Activated naive CD4-positive, alpha-beta T cell treated with anti-CD3 and anti-CD28 coated beads, Interleukin-2, amount 10 ng/mL, durations not matched to agents 7 days and 5 days (primary cell): ENCODE measurements around the gene SPEG.

Experiments used
- CTCF ChIA-PET: fragments of 350-600 bp; sonication (Branson Sonifier 250); formaldehyde crosslinking; loops from one replicate; lab custom pipeline; 2021; ENCODE audit warnings: antibody characterized with exemption; lab: Charles Lee
- DNase-seq: peaks from one replicate; pipeline ENCODE4 v3.0.0-alpha.2; 2020
- H3K27ac Mint-ChIP-seq: one replicate; pipeline ENCODE4 v1.8.0; 2021; ENCODE audit warnings: mild to moderate bottlenecking, moderate library complexity, mixed read lengths
- H3K27me3 Mint-ChIP-seq: one replicate; pipeline ENCODE4 v1.8.0; 2021; ENCODE audit warnings: mild to moderate bottlenecking, mixed read lengths
- H3K36me3 Mint-ChIP-seq: one replicate; pipeline ENCODE4 v1.8.0; 2021; ENCODE audit warnings: mixed read lengths
- H3K4me1 Mint-ChIP-seq: one replicate; pipeline ENCODE4 v1.8.0; 2021; ENCODE audit warnings: mixed read lengths
- H3K4me3 Mint-ChIP-seq: one replicate; pipeline ENCODE4 v1.8.0; 2021; ENCODE audit warnings: mild to moderate bottlenecking, moderate library complexity, mixed read lengths
- H3K9me3 Mint-ChIP-seq: one replicate; pipeline ENCODE4 v1.8.0; 2021; ENCODE audit warnings: mixed read lengths

SPEG gene

GRCh38 chr2:219483451-219484342 is 49.1 kb downstream of the SPEG start:
- Mint-ChIP-seq H3K9me3 (no peaks in the 10 kb centered on the region), H3K4me3 (no peak overlapping the region), H3K27me3 (peaks cover 89% of the 10 kb centered on the region), H3K4me1 (peaks cover 2% of the 10 kb centered on the region), H3K36me3 (no peaks in the 10 kb centered on the region), H3K27ac (no peak overlapping the region)
- DNase-seq, result no peak
- CTCF ChIA-PET, result interaction anchor here (0.8 to 3.1 kb wide), 3 partner anchors 12 to 46 kb away, joined by 3 to 17 read pairs (median 11); a partner anchor contains a TSS

DNA sequence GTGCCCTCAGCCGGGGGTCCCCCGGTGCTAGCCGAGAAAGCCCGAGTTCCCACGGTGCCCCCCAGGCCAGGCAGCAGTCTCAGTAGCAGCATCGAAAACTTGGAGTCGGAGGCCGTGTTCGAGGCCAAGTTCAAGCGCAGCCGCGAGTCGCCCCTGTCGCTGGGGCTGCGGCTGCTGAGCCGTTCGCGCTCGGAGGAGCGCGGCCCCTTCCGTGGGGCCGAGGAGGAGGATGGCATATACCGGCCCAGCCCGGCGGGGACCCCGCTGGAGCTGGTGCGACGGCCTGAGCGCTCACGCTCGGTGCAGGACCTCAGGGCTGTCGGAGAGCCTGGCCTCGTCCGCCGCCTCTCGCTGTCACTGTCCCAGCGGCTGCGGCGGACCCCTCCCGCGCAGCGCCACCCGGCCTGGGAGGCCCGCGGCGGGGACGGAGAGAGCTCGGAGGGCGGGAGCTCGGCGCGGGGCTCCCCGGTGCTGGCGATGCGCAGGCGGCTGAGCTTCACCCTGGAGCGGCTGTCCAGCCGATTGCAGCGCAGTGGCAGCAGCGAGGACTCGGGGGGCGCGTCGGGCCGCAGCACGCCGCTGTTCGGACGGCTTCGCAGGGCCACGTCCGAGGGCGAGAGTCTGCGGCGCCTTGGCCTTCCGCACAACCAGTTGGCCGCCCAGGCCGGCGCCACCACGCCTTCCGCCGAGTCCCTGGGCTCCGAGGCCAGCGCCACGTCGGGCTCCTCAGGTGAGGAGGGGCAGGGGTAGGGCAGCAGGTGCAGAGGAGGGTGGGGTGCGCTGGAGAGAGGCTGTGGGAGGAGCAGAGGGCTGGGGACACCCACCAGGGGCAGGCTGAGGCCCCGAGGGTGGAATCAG is 49.9 kb downstream of the SPEG start:
- no peak overlapping the region for H3K4me3 Mint-ChIP-seq
- no peak overlapping the region for H3K27ac Mint-ChIP-seq
- H3K4me1 Mint-ChIP-seq, result peaks cover 2% of the 10 kb centered on the region
- no peaks in the 10 kb centered on the region for H3K36me3 Mint-ChIP-seq
- no peak for DNase-seq
- H3K27me3 Mint-ChIP-seq, result peaks cover 87% of the 10 kb centered on the region
- CTCF ChIA-PET, result interaction anchor here (2.9 to 3.1 kb wide), 2 partner anchors 10 to 11 kb away, joined by 13 to 17 read pairs; a partner anchor contains a TSS
- H3K9me3 Mint-ChIP-seq, result no peaks in the 10 kb centered on the region

DNA sequence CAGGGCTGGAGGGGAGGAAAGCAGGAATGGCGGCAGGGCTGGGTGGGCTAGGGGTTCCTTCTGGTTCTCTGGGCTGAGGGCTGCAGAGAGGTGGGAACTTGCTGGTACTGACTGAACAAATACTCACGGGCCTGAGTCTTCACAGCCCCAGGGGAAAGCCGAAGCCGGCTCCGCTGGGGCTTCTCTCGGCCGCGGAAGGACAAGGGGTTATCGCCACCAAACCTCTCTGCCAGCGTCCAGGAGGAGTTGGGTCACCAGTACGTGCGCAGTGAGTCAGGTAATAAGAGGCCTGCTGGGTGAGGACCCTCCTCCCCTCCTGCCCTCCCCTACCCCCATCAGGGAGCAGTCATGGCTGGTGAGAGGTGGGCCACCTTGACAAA is 50.5 kb downstream of the SPEG start:
- Mint-ChIP-seq H3K4me1 (peaks cover 2% of the 10 kb centered on the region), H3K27me3 (peaks cover 85% of the 10 kb centered on the region), H3K4me3 (no peak overlapping the region), H3K9me3 (no peaks in the 10 kb centered on the region), H3K27ac (no peak overlapping the region), H3K36me3 (no peaks in the 10 kb centered on the region)
- no peak for DNase-seq
- CTCF ChIA-PET, result interaction anchor here (0.8 to 2.9 kb wide), 6 partner anchors 9 to 56 kb away, joined by 3 to 13 read pairs (median 3); a partner anchor contains a TSS

GRCh38 chr2:219486380-219486959 is 51.8 kb downstream of the SPEG start:
- CTCF ChIA-PET, result interaction anchor here (0.7 to 2.9 kb wide), 4 partner anchors 9 to 55 kb away, joined by 3 to 13 read pairs (median 4); a partner anchor contains a TSS
- Mint-ChIP-seq H3K4me1 (peaks cover 2% of the 10 kb centered on the region), H3K36me3 (no peaks in the 10 kb centered on the region), H3K27ac (no peak overlapping the region), H3K4me3 (no peak overlapping the region), H3K9me3 (no peaks in the 10 kb centered on the region), H3K27me3 (peaks cover 73% of the 10 kb centered on the region)
- DNase-seq, result no peak

GRCh38 chr2:219488149-219488843 is 53.7 kb downstream of the SPEG start:
- CTCF ChIA-PET, result interaction anchor here (0.6 kb wide), 1 partner anchor 72 kb away, joined by 3 read pairs; no protein-coding TSS in a partner anchor
- H3K36me3 Mint-ChIP-seq, result no peaks in the 10 kb centered on the region
- H3K27ac Mint-ChIP-seq, result no peak overlapping the region
- H3K9me3 Mint-ChIP-seq, result no peaks in the 10 kb centered on the region
- no peak overlapping the region for H3K4me3 Mint-ChIP-seq
- H3K4me1 Mint-ChIP-seq, result peaks cover 2% of the 10 kb centered on the region
- peaks cover 73% of the 10 kb centered on the region for H3K27me3 Mint-ChIP-seq
- DNase-seq, result no peak

DNA sequence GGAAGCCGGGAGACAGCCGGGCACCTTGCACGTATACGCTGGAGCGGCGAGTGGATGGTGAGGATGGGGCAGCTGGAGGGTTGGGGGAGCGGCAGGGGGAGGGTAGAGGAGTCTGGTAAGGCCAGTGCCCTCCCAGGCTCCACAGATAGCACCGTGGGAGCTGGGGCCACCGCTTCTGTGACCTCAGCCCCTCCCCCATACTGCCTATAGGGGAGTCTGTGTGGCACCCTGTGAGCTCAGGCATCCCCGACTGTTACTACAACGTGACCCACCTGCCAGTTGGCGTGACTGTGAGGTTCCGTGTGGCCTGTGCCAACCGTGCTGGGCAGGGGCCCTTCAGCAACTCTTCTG is 54.2 kb downstream of the SPEG start:
- Mint-ChIP-seq H3K27me3 (peaks cover 76% of the 10 kb centered on the region), H3K4me3 (no peak overlapping the region), H3K9me3 (no peaks in the 10 kb centered on the region), H3K27ac (no peak overlapping the region), H3K4me1 (peaks cover 2% of the 10 kb centered on the region), H3K36me3 (no peaks in the 10 kb centered on the region)
- CTCF ChIA-PET, result interaction anchor here (0.6 to 1.1 kb wide), 2 partner anchors 42 to 73 kb away, joined by 3 read pairs; no protein-coding TSS in a partner anchor
- DNase-seq, result no peak

GRCh38 chr2:219489315-219489714 is 54.7 kb downstream of the SPEG start:
- Mint-ChIP-seq H3K36me3 (no peaks in the 10 kb centered on the region), H3K27me3 (peaks cover 76% of the 10 kb centered on the region), H3K4me1 (no peaks in the 10 kb centered on the region), H3K27ac (no peak overlapping the region), H3K4me3 (no peak overlapping the region), H3K9me3 (no peaks in the 10 kb centered on the region)
- no peak for DNase-seq
- CTCF ChIA-PET, result interaction anchor here (1.1 kb wide), 1 partner anchor 42 kb away, joined by 3 read pairs; no protein-coding TSS in a partner anchor

DNA sequence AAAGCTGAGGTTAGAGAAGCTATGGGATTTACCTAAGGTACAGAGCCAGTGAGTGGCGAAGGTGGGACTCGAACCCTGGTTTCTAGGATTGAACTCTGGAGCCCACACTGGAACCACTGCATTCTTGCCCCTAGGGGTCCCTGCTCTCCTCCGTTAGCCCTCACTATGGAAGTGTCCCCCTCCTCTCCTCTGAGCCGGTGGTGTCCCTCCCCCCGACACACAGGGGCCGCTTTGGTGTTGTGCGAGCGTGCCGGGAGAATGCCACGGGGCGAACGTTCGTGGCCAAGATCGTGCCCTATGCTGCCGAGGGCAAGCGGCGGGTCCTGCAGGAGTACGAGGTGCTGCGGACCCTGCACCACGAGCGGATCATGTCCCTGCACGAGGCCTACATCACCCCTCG is 55.5 kb downstream of the SPEG start:
- Mint-ChIP-seq H3K9me3 (no peaks in the 10 kb centered on the region), H3K27me3 (peaks cover 76% of the 10 kb centered on the region), H3K4me3 (no peak overlapping the region), H3K4me1 (no peaks in the 10 kb centered on the region), H3K36me3 (no peaks in the 10 kb centered on the region), H3K27ac (no peak overlapping the region)
- CTCF ChIA-PET, result interaction anchor here (1.1 to 2.5 kb wide), 3 partner anchors 8 to 39 kb away, joined by 3 to 9 read pairs (median 5); no protein-coding TSS in a partner anchor
- no peak for DNase-seq

DNA sequence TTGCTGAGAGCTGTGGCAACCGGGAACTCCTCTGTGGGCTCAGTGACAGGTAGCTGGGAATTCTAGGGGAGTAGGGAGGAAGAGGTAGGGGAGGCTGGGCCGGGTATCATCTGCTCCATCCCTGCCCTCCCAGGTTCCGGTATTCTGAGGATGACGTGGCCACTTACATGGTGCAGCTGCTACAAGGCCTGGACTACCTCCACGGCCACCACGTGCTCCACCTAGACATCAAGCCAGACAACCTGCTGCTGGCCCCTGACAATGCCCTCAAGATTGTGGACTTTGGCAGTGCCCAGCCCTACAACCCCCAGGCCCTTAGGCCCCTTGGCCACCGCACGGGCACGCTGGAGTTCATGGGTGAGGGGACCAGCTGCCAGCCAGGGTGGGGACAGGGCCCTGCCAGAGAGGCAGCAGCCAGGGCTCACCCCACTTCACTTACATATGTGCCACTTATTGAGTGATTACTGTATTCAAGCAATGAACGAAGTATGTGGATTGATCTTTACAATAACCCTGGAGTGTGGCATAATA is 56.0 kb downstream of the SPEG start:
- Mint-ChIP-seq H3K4me3 (no peak overlapping the region), H3K4me1 (no peaks in the 10 kb centered on the region), H3K27me3 (peaks cover 76% of the 10 kb centered on the region), H3K27ac (no peak overlapping the region), H3K9me3 (no peaks in the 10 kb centered on the region), H3K36me3 (no peaks in the 10 kb centered on the region)
- CTCF ChIA-PET, result interaction anchor here (1.1 to 2.5 kb wide), 3 partner anchors 9 to 39 kb away, joined by 3 to 9 read pairs (median 5); no protein-coding TSS in a partner anchor
- no peak for DNase-seq

- Mint-ChIP-seq H3K27me3 (peaks cover 76% of the 10 kb centered on the region), H3K4me3 (no peak overlapping the region), H3K27ac (no peak overlapping the region), H3K4me1 (peaks cover 2% of the 10 kb centered on the region), H3K36me3 (no peaks in the 10 kb centered on the region), H3K9me3 (no peaks in the 10 kb centered on the region)
- no peak for DNase-seq
- CTCF ChIA-PET, result interaction anchor here (1.5 to 2.5 kb wide), 4 partner anchors 10 to 43 kb away, joined by 4 to 9 read pairs (median 5); no protein-coding TSS in a partner anchor
Observed at GRCh38 chr2:219491278-219491963, 56.8 kb downstream of the SPEG start.

DNA sequence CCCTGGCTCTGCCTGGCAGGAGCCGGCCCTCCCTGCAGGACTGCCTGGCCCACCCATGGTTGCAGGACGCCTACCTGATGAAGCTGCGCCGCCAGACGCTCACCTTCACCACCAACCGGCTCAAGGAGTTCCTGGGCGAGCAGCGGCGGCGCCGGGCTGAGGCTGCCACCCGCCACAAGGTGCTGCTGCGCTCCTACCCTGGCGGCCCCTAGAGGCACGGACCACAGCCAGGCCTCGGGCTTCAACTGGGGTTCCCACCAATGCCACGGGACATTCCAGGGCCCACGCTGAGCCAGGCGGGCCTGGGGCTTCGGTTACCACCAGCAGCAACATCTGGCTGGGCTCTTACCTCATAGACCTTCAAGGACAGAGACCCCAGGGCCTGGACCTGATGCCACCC is 57.9 kb downstream of the SPEG start:
- Mint-ChIP-seq H3K27me3 (peaks cover 76% of the 10 kb centered on the region), H3K36me3 (no peaks in the 10 kb centered on the region), H3K4me1 (peaks cover 9% of the 10 kb centered on the region), H3K4me3 (no peak overlapping the region), H3K27ac (no peak overlapping the region), H3K9me3 (no peaks in the 10 kb centered on the region)
- CTCF ChIA-PET, result interaction anchor here (1.0 to 2.5 kb wide), 4 partner anchors 25 to 42 kb away, joined by 3 to 9 read pairs (median 4); no protein-coding TSS in a partner anchor
- no peak for DNase-seq

- peaks cover 78% of the 10 kb centered on the region for H3K27me3 Mint-ChIP-seq
- no peak for DNase-seq
- peaks cover 11% of the 10 kb centered on the region for H3K4me1 Mint-ChIP-seq
- no peak overlapping the region for H3K4me3 Mint-ChIP-seq
- CTCF ChIA-PET, result interaction anchor here (1.0 to 4.7 kb wide), 3 partner anchors 24 to 35 kb away, joined by 3 to 131 read pairs (median 5); no protein-coding TSS in a partner anchor
- H3K27ac Mint-ChIP-seq, result no peak overlapping the region
- H3K36me3 Mint-ChIP-seq, result no peaks in the 10 kb centered on the region
- H3K9me3 Mint-ChIP-seq, result no peaks in the 10 kb centered on the region
Observed at GRCh38 chr2:219493086-219493485, 58.4 kb downstream of the SPEG start.
